Testis (tissue), 3 donors: Measurements from ENCODE around the gene NPPC. TPM values are rescaled to one million over a fixed set of nuclear protein-coding genes. Genes with fewer than 3 reads are reported as not detected.

Source experiments
- DNase-seq: peaks from one replicate; pipeline ENCODE4 v3.0.0-alpha.2; 2019
- H3K27ac ChIP-seq, 2 donors: fragments of 200-600 bp; sonication (generic); one replicate each; pipeline ENCODE4 v1.5.1; 2019
- H3K27me3 ChIP-seq: fragments of 200-600 bp; sonication (generic); one replicate; pipeline ENCODE4 v1.5.1; 2019
- H3K36me3 ChIP-seq: fragments of 200-600 bp; sonication (generic); one replicate; pipeline ENCODE4 v1.5.1; 2017; ENCODE audit warnings: low read depth; ENCODE audit errors: missing control alignments
- H3K4me1 ChIP-seq: fragments of 200-600 bp; sonication (generic); one replicate; pipeline ENCODE4 v1.5.1; 2019
- H3K4me3 ChIP-seq, 2 donors: fragments of 200-600 bp; sonication (generic); one replicate each; pipeline ENCODE4 v1.5.1; 2017 to 2019
- H3K9me3 ChIP-seq: fragments of 200-600 bp; sonication (generic); one replicate; pipeline ENCODE4 v1.5.1; 2017
- CTCF ChIP-seq, 3 experiments: fragments of 450-650 bp in 2 of 3; fragments of 200-600 bp in 1 of 3; sonication (generic) in 1 of 3; IDR thresholded peaks; one replicate each; pipeline ENCODE4 v1.5.1; 2016 to 2019; ENCODE audit warnings: antibody characterized with exemption in 3 of 3, mild to moderate bottlenecking in 2 of 3, moderate library complexity in 1 of 3
- POLR2A ChIP-seq: fragments of 450-650 bp; IDR thresholded peaks from one replicate; pipeline ENCODE4 v1.6.1; 2017; ENCODE audit warnings: antibody characterized with exemption, mild to moderate bottlenecking, moderate library complexity
- WGBS, 2 donors: methylation state at CpG; one replicate each; pipeline ENCODE4 v1.1.5; 2018; 5-methylcytosine and 5-hydroxymethylcytosine counted together
- intact Hi-C: fragments of 100-400 bp; cut with DNase I; formaldehyde crosslinking; loops from one replicate; pipeline ENCODE4 v1.15.1; 2023; ENCODE audit warnings: low total_unique reads
- polyA plus RNA-seq: library from polyadenylated mRNA; stranded (reverse); fragments of 350-450 nt; fragmentation: Illumina TruSeq; extraction: RNeasy Lipid Tissue Mini Kit (QIAGEN cat#74804); gene quantifications from one replicate; pipeline ENCODE4 v1.2.3, GENCODE V29; 2014; ENCODE audit warnings: low read depth, low replicate concordance; ENCODE audit not compliant: insufficient read depth
- total RNA-seq, 2 donors: library from RNA; depleted of rRNA; stranded (reverse); fragments of >200 nt; gene quantifications; one replicate each; pipeline ENCODE4 v1.2.3, GENCODE V29; 2016

The NPPC gene
- total and polyA plus RNA-seq, 3 donors from 2014 or later, result 0.78 TPM; not detected in 2

DNA sequence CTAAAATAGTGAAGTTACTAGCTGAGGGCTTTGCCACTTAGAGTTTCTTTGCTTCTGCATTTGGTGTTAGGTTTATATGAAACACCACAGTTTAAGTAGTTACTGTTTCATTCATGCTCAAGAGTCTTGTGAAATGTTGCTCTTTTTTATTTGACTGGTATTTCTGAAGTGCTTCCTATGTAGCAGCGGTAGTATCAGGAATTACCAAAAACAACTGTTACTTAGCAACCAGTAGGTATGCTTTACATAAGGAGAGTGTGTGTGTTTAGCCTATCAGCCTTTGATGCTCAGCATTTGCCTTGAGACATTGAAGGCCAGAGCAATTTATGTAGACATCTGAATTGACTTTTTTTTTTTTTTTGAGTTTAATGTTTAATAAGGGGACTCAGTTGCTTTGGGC lies 38.9 kb upstream of the NPPC start:
- Histone ChIP-seq H3K36me3 (no peaks in the 10 kb centered on the region), H3K4me1 (peaks cover 4% of the 10 kb centered on the region), H3K27ac (no peak overlapping the region), H3K27me3 (no peaks in the 10 kb centered on the region), H3K4me3 (no peak overlapping the region), H3K9me3 (no peaks in the 10 kb centered on the region)
- intact Hi-C loops, result no loop called here
- no peak for TF ChIP-seq POLR2A
- no peak for TF ChIP-seq CTCF (IDR thresholded peaks at IDR 0.05)
- 54 to 59% methylated on average over 1 of the region's 1 CpG for WGBS, 2 donors
- no peak for DNase-seq

DNA sequence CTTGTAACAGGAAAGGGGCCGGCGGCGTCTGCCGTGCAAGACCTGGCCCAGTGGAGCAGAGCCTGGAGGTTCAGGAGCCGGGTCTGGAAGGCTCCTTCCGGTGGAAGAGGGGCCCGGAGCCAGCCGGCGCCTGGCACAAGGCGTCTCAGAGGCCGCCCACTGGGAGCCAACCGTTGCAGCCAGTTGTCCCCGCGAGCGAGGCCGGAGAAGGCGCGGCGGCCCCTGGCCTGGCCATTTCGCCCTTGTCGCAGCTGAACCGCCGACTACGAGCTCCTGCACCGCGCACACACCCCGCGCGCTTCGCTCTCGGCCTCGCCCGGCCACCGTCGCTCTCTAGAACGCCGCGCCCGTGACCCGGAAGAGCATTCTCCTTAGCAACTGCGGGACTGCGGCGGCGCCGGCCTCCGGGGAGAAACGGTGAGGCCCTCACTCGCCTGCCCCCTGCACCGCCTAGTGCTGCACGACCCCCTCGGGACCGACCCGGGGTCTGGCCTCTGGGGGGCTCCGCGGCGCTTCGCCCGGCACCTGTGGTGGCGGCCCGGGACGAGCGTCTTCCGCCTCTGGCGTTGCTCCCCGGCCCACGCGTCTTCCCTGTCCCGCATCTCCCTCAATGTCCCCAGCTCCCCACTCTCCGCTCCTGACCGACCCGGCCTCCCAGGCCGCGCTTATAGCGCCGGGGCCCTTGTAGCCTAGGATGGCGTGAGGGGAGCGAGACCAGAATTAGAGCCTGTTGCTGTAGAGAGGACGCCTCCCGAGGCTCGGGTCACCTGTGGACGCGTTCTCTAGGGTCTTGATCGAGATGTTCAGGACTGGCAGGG lies 35.4 kb upstream of the NPPC start, which contains the start of gene DIS3L2:
TSS of gene DIS3L2 (plus strand) at position 365 of the 818 bp plus-strand sequence. CDS start 53,215 bp downstream, outside the sequence.
- TF ChIP-seq CTCF (IDR thresholded peaks at IDR 0.05), result no peak
- TF ChIP-seq POLR2A, result no peak
- peaks cover 4% of the 10 kb centered on the region for H3K4me1 ChIP-seq
- intact Hi-C loops, result no loop called here

DNA sequence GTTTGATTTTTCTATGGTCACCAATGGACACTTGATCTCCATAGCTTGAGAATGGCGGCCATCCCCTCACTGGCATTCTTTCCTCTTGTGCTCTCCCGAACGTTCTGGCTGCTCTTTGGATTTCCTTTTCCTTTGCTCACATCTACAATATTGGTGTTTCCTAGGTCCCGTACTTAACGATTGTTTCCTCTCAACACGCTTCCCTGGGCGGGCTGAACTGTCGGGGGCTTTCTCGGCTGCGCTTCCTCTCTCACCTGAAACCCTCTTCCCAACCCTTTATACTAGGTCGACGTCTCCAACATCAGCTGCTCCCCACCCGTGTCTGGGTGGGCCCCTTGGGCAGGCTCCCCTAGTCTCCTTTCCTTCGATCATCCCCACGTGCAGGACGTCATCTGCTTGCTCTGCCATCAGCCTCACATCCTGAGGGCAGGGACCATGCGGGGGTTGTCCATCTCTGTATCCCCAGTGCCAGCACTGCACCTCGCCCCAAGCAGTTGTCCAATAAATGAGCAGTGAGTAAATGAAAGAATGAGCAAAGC lies 34.7 kb upstream of the NPPC start:
- Histone ChIP-seq H3K4me1 (peaks cover 4% of the 10 kb centered on the region), H3K4me3 (peak overlapping the region; percentile 68 to 96), H3K9me3 (no peaks in the 10 kb centered on the region), H3K27me3 (no peaks in the 10 kb centered on the region), H3K36me3 (no peaks in the 10 kb centered on the region), H3K27ac (peak overlapping the region; percentile 82 to 87)
- WGBS, 2 donors, result 46% methylated on average over 18 of the region's 18 CpGs
- TF ChIP-seq CTCF (IDR thresholded peaks at IDR 0.05), result no peak
- TF ChIP-seq POLR2A, result no peak
- DNase-seq, result no peak
- intact Hi-C loops, result no loop called here

More for the DNA sequence above, 35.4 kb upstream of the NPPC start, which contains the start of gene DIS3L2:
- H3K36me3 ChIP-seq, result no peaks in the 10 kb centered on the region
- 1 to 2% methylated on average over 6 to 80 of the region's 83 CpGs for WGBS, 2 donors
- peak within 1 kb of the TSS; percentile 68 to 96 for H3K4me3 ChIP-seq
- no peaks in the 10 kb centered on the region for H3K9me3 ChIP-seq
- no peaks in the 10 kb centered on the region for H3K27me3 ChIP-seq
- DNase-seq, result peak; percentile 92
- H3K27ac ChIP-seq, result peak within 1 kb of the TSS; percentile 82 to 87

- no peaks in the 10 kb centered on the region for H3K36me3 ChIP-seq
- 82 to 85% methylated on average over 4 of the region's 4 CpGs for WGBS, 2 donors
- intact Hi-C loops, result no loop called here
- TF ChIP-seq POLR2A (no peak), CTCF (IDR thresholded peaks at IDR 0.05) (no peak)
- no peak for DNase-seq
- H3K9me3 ChIP-seq, result no peaks in the 10 kb centered on the region
- H3K27me3 ChIP-seq, result no peaks in the 10 kb centered on the region
- H3K4me3 ChIP-seq, result no peak overlapping the region
- H3K4me1 ChIP-seq, result peaks cover 4% of the 10 kb centered on the region
- no peak overlapping the region for H3K27ac ChIP-seq
Observed at GRCh38 chr2:231957913-231958763, 31.9 kb upstream of the NPPC start.
